Muscle layer of duodenum (tissue), 2 donors: ENCODE results near the gene ZC3H11A.

ENCODE experiments used
- H3K27ac ChIP-seq: one replicate; pipeline ENCODE4 v1.7.0; 2013; ENCODE audit warnings: mild to moderate bottlenecking, low read length
- H3K27me3 ChIP-seq: one replicate; pipeline ENCODE4 v1.7.0; 2013; ENCODE audit warnings: low read depth, mild to moderate bottlenecking, control low read depth, low read length
- H3K36me3 ChIP-seq, 2 donors: one replicate each; pipeline ENCODE4 v1.7.0; 2013; ENCODE audit warnings: low read length in 2 of 2, control low read depth in 1 of 2, mild to moderate bottlenecking in 1 of 2; ENCODE audit not compliant: insufficient read depth in 2 of 2, control insufficient read depth in 1 of 2
- H3K4me1 ChIP-seq, 2 donors: one replicate each; pipeline ENCODE4 v1.7.0; 2013; ENCODE audit warnings: low read length in 2 of 2, mild to moderate bottlenecking in 2 of 2, control low read depth in 1 of 2, moderate library complexity in 1 of 2; ENCODE audit not compliant: insufficient read depth in 2 of 2, control insufficient read depth in 1 of 2
- H3K4me3 ChIP-seq, 2 donors: one replicate each; pipeline ENCODE4 v1.7.0; 2013; ENCODE audit warnings: low read length in 2 of 2, low read depth in 1 of 2, mild to moderate bottlenecking in 1 of 2
- H3K9me3 ChIP-seq, 2 donors: one replicate each; pipeline ENCODE4 v1.7.0; 2013; ENCODE audit warnings: low read length in 2 of 2, control low read depth in 1 of 2, mild to moderate bottlenecking in 1 of 2; ENCODE audit not compliant: control insufficient read depth in 1 of 2
- donor health status: healthy.

The ZC3H11A gene

DNA sequence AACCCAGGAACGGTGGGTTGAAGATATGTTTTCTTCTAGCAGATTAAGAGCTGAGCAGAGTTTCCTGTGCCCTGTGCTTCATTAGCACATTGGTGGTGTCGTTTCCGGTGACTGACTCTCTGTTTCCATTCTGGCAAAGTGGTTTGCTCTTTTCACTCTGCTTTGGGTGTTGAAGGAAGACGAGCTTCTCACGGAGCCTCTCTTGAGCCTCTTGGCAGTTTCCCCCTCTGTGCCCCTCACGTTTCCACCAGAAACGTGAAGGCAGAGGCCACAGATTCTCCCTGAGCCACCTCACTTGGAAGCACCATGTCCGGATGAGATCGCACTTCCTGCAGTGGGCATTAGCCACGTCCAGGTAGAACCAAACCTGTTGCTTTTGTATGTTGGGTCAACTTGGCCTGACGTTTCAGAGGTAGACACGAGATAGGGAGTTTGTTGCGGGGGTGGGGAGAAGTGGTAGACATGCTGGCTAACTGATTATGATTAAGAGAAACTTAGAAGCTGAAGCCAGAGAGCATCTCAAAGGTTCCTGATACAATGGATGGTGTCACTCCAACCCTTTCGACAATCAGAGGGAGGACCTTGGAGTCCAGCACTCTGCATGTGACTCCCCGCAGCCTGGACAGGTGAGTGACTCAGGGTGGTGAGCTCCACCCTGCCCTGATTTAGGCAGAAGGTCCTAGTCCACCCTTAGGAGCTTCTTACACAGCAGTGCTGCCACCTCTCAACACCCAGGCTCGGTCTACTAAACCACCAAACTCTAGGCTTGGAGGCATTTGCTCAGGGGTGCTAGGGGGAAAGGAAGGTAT, 30.2 kb upstream of the ZC3H11A start, which contains the start of gene LAX1:
Gene LAX1, plus strand, starts transcription at position 155 of the 809 bp plus-strand sequence. Its CDS starts 383 bp downstream, at position 538.
- H3K4me1 ChIP-seq: peaks cover 0 to 3% of the 10 kb centered on the region in 2 donors
- no peak within 1 kb of the TSS for H3K4me3 ChIP-seq
- peak within 1 kb of the TSS; percentile 26 for H3K27ac ChIP-seq
- H3K27me3 ChIP-seq: no peaks in the 10 kb centered on the region
- no peaks in the 10 kb centered on the region for H3K9me3 ChIP-seq
- H3K36me3 ChIP-seq: no peaks in the 10 kb centered on the region

DNA sequence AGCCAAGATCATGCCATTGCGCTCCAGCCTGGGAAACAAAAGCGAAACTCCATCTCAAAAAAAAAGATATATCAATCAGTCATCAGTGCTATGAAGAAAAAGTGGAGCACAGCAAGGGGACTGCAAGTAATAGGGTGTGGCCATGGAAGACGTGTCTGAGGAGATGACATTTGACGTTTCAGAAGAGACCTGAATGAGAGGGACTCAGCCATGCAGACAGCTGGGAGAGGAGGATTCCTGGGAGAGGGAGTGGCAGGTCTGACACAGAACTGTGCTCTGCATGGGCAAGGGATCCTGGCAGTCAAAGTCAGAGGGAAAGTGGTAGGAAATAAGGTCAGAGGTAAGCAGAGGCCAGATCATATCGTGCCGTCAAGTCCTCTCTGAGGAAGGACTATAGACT, 27.2 kb upstream of the ZC3H11A start:
- H3K4me1 ChIP-seq: peaks cover 0 to 3% of the 10 kb centered on the region in 2 donors
- no peaks in the 10 kb centered on the region for H3K27me3 ChIP-seq
- no peak overlapping the region for H3K4me3 ChIP-seq
- H3K36me3 ChIP-seq: no peaks in the 10 kb centered on the region
- H3K9me3 ChIP-seq: no peaks in the 10 kb centered on the region
- H3K27ac ChIP-seq: peak overlapping the region; percentile 45

DNA sequence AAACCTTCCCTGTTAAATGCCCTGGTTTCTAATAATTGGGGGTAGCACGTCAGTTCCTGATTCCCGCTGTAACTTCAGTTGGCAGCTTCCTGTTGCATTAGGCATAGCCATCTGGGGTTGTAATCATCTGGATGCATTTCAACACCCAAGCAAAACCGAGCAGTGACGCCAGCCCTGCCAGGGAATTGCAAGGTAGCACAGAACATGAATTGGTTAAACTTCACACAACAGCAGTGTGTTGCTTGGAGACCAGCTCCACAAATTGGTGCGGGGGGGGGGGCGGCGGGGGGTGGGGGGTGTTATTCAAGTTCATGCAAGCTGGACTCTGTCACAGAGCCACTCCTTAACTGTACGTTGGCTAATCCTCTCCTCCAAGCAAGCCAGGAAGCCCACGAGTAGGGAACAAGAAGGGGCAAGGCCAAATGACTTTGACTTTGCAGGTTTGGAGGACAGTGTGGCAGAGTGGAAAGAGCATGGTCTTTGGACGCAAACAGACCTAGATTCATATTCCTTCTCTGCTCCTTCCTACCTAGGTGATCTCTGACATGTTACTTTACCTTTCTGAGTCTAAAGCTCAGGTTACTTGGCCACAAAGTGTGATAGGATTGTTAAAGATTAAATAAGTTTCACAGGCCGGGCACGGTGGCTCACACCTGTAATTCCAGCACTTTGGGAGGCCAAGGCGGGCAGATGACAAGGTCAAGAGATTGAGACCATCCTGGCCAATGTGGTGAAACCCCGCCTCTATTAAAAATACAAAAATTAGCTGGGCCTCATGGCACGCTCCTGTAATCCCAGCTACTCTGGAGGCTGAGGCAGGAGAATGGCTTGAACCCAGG, 25.7 kb upstream of the ZC3H11A start:
- Histone ChIP-seq H3K27ac (peak overlapping the region; percentile 63), H3K4me1 (peaks cover 0 to 3% of the 10 kb centered on the region in 2 donors), H3K36me3 (no peaks in the 10 kb centered on the region), H3K4me3 (peak overlapping the region in 1 of 2 donors; percentile 24), H3K27me3 (no peaks in the 10 kb centered on the region), H3K9me3 (no peaks in the 10 kb centered on the region)

DNA sequence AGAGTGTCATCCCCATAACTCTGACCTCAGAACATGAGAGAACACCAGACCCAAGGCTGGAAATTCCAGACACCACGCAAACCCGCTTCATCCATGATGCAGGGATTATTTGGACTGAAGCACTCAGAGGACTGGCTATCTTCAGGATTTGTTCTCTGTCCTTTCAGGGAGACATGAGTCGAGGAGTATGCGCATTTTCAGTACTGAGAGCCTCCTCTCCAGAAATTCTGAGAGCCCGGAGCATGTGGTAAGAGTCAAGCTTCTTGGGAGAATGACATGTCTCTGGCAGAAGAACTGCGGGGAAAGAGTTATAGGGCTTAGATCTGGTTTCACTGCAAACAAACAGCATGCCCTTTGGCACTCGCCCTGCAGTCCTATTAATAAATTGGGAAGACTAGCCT, 23.5 kb upstream of the ZC3H11A start:
- Histone ChIP-seq H3K4me3 (no peak overlapping the region), H3K4me1 (peaks cover 0 to 3% of the 10 kb centered on the region in 2 donors), H3K27me3 (no peaks in the 10 kb centered on the region), H3K9me3 (no peaks in the 10 kb centered on the region), H3K36me3 (no peaks in the 10 kb centered on the region), H3K27ac (peak overlapping the region; percentile 45)

DNA sequence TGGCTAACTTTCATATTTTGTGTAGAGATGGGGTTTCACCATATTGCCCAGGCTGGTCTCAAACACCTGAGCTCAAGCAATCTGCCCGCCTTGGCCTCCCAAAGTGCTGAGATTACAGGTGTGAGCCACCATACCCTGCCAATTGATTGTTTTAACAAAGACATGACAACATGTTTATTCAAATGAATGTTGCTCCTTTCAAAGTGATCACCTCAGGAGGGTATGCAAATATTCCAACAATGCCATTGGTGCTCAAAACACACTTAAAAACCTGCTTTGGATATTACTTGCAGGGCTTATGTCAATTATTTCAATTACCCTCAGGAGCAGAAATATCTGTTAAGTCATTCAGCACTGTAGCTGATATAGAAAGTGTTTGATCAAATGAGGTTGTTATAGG, 22.6 kb upstream of the ZC3H11A start:
- Histone ChIP-seq H3K27ac (no peak overlapping the region), H3K36me3 (no peaks in the 10 kb centered on the region), H3K9me3 (no peaks in the 10 kb centered on the region), H3K4me1 (peaks cover 0 to 3% of the 10 kb centered on the region in 2 donors), H3K27me3 (no peaks in the 10 kb centered on the region), H3K4me3 (no peak overlapping the region)

DNA sequence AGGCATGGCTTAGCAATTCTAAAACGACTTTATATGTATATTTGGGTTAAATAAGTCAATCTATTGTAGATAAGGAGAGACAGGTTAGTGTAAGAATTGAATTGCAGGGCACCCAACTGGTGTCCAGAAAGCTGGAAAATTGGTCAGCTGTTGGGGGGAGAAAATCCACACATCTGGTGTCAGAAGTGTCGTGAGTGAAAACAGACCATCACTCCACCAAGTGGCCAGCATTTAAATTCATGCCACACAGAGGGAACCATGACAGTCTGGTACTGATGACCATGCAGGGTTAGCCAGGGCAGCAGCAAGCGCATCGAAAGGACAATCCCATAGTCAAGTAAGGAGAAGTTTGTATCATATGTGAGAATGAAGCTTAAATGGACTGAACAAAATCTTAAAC, 18.8 kb upstream of the ZC3H11A start:
- Histone ChIP-seq H3K4me1 (no peaks in the 10 kb centered on the region), H3K4me3 (no peak overlapping the region), H3K27me3 (no peaks in the 10 kb centered on the region), H3K9me3 (no peaks in the 10 kb centered on the region), H3K27ac (no peak overlapping the region), H3K36me3 (no peaks in the 10 kb centered on the region)

DNA sequence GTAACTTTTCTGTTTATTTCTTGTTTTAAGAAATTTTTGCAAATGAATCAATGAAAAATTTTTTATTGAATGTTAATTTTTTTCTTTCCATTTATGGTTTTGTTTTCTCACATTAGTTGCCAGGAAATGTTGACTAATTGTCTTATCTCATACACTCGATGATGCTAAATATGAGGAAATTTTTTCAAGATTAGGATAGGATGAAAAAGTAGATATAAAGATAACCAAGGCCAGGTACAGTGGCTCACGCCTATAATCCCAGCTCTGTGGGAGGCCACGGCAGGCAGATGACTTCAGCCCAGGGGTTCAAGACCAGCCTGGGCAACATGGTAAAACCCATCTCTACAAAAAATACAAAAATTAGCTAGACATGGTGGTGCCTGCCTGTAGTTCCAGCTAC, 17.8 kb upstream of the ZC3H11A start:
- Histone ChIP-seq H3K4me3 (no peak overlapping the region), H3K27me3 (no peaks in the 10 kb centered on the region), H3K36me3 (no peaks in the 10 kb centered on the region), H3K9me3 (no peaks in the 10 kb centered on the region), H3K27ac (no peak overlapping the region), H3K4me1 (no peaks in the 10 kb centered on the region)

DNA sequence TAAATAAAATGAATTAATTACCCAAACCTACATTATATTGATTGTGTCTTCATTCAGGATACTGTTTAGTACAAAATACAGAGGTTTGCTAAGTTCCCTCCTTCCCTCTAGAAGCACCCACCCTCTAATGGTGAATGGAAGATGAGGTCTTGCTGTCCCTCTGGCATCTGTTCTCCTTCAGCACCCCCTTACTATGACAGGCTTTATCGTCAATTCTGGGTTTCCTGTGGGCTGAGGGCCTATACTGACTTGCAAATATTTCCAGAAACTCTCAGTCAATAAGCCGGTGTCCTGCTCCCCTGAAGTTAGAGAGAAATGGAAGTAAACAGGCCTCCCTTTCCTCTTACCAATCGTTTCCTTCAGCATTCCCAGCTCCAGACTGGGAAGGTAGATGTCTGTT, 17.3 kb upstream of the ZC3H11A start:
- Histone ChIP-seq H3K4me3 (no peak overlapping the region), H3K4me1 (no peaks in the 10 kb centered on the region), H3K36me3 (no peaks in the 10 kb centered on the region), H3K27me3 (no peaks in the 10 kb centered on the region), H3K27ac (no peak overlapping the region), H3K9me3 (no peaks in the 10 kb centered on the region)

DNA sequence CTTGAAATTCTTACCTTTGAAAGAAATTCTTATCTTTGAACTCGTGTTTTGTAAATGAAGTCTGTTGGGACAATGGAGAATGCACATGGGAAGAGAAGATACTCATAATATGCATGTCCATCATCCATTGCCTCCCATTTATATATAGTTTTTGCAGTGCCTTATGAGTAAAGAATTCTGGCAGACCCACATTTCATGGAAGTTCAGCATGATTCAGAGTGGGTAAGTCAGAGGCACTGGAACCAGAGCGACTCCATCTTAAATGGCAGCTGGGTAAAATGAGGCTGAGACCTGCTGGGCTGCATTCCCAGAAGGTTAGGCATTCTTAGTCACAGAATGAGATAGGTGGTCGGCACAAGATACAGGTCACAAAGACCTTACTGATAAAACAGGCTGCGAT, 16.6 kb upstream of the ZC3H11A start:
- Histone ChIP-seq H3K4me1 (no peaks in the 10 kb centered on the region), H3K27me3 (no peaks in the 10 kb centered on the region), H3K9me3 (no peaks in the 10 kb centered on the region), H3K4me3 (no peak overlapping the region), H3K27ac (no peak overlapping the region), H3K36me3 (no peaks in the 10 kb centered on the region)

DNA sequence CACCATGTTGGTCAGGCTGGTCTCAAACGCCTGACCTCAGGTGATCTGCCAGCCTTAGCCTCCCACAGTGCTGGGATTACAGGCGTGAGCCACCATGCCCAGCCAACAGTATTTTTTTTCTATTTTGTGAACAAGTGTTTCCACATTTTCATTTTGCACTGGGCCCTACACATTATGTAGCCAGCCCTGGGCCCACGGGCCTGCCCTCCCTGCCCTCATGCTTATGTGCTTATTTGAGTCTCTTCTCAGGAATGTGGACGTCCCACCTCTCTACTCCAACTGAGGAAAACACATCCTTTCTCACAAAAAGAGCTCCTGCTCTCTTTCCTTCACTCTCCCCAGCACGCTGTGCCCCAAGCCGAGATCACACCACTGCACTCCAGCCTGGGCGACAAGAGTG, 13.5 kb upstream of the ZC3H11A start:
- H3K27ac ChIP-seq: no peak overlapping the region
- no peaks in the 10 kb centered on the region for H3K9me3 ChIP-seq
- no peaks in the 10 kb centered on the region for H3K4me1 ChIP-seq
- H3K36me3 ChIP-seq: no peaks in the 10 kb centered on the region
- no peaks in the 10 kb centered on the region for H3K27me3 ChIP-seq
- no peak overlapping the region for H3K4me3 ChIP-seq

DNA sequence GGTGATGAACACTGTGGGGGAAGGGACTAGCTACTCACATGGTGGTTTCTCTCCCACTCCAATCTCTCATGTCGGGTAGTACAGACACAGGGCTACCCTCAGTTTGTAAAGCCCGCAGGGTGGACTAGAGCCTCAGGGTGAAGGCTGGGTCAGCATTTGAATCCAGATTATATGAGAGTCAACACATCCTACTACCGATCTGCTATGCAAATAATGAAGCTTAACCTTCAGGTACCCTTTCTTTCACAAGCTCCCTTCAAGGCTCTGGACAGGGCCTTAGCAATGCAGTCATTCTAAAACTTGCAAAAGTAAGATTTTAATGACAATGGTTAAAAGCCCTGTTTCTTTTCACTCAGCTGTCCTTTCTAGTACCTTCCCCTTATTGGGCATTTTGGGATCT, 5.5 kb upstream of the ZC3H11A start:
- Histone ChIP-seq H3K27me3 (no peaks in the 10 kb centered on the region), H3K36me3 (no peaks in the 10 kb centered on the region), H3K27ac (no peak overlapping the region), H3K4me3 (no peak overlapping the region), H3K9me3 (no peaks in the 10 kb centered on the region), H3K4me1 (no peaks in the 10 kb centered on the region)
